HG03520 (cell line): ENCODE data around the gene DRC1.

Source experiments
- ATAC-seq: cut with Tn5 transposase; IDR thresholded peaks from one replicate; pipeline ENCODE4 v1.9.1; 2021; ENCODE audit warnings: mild to moderate bottlenecking, moderate library complexity; ENCODE audit not compliant: unreplicated experiment

DRC1 gene

DNA sequence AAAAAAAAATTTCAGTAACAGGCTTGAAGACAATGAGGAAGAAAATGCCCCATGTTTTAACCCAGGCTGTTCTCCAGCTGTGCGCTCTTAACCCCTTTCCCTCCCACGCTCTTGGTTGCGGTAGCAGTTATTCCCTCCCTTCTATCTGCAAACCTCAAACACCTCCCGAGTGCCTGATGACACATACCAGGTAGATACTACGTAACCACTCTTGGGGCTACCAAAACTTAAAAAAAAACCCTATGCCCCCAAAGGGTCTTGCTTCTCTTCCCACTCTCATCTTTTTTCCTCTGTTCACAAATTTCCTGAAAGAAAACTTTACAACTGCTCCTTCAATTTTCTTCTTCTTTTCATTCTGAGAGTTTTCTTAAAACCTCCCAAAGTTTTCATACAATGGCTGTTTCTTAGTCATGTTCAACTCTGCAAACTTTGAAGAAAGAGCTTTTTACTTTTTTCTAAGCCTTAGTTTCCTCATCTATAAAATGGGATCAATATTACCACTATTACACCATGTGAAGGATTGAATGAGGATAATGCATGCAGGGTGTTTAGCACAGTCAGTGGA, 4.9 kb upstream of the DRC1 start:
- ATAC-seq = no peak

DNA sequence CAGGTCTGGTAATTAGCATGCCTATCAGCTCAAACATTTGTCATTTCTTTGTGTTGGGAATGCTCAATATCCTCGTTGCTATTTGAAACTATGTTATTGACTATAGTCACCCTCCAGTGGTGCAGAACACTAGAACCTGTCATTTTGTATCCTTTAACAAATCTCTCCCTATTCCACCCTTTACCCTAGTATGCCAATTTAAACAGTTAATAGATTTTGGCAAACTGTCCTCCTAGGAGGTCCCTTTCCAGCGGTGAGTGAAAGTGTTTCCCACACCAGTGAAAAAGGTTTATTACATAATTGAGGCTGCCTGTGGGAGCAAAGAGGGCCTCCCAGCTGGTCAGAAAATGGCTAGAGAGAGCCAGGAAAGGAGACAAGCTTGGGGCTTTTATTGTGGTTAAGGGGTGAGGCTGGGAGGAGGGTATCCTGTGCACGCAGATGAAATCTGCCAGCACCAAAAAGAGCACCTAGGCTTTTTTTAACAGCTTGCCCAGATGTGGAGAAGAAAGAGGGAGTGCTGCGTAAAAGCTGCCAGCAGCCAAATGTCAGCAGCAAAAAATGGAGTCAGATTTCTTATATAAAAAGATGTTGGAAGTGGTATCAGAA, 1.8 kb upstream of the DRC1 start:
- ATAC-seq = no peak

DNA sequence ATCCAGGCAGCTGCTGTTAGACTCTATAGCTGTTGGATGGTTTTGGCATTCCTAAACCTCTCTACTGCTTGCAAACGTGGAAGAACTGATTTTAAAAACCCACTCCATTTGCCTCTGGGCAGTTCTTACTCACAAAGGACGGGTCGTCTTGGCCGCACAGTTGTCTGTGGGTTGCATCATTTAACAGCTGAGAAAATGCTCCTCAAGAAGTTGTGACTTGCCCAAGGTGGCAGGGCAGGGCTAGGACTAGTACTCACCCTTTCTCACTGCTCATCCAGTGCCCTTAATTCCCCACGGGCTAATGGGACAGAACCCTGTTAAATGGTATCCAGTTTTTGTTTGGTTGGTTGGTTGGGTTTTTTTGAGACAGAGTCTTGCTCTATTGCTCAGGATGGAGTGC, 997 bp upstream of the DRC1 start:
- no peak for ATAC-seq

- ATAC-seq = no peak
Observed at GRCh38 chr2:26407526-26407925, 5.8 kb downstream of the DRC1 start.

- no peak for ATAC-seq
Observed at GRCh38 chr2:26409785-26410184, 8.1 kb downstream of the DRC1 start.

DNA sequence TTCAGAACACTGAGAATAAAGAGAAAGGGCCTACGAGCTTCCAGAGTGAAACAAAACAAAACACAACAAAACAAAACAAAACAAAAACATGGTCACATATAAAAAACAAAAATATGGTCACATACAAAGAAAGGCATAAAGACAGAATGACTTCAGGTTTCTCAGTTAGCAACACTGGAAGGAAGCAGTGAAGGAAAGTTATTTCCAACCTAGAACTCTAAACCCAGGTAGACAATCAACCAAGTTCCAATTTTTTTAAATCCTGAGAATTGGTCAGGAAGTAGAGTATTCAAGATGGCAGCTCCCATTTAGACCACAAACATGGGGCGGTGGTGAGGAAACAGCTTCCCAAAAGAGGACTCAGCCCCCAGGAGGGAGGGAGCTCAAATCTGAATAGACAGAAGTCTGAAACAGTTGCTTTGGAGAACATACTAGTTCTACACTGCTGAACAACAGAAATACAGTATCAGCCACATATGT, 9.1 kb downstream of the DRC1 start:
- ATAC-seq = no peak

DNA sequence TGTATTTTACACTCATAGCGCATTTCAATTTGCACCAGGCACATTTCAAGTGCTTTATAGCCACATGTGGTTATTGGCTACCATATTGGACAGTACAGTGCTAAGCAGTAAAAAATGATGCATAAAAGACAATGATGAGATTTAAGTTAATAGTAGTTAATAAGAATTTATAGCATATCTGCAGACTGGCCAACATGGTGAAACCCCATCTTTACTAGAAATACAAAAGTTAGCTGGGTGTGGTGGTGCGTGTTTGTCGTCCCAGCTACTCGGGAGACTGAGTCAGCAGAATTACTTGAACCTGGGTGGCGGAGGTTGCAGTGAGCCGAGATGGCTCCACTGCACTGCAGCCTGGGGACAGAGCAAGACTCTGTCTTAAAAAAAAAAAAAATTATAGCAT, 9.7 kb downstream of the DRC1 start:
- no peak for ATAC-seq

DNA sequence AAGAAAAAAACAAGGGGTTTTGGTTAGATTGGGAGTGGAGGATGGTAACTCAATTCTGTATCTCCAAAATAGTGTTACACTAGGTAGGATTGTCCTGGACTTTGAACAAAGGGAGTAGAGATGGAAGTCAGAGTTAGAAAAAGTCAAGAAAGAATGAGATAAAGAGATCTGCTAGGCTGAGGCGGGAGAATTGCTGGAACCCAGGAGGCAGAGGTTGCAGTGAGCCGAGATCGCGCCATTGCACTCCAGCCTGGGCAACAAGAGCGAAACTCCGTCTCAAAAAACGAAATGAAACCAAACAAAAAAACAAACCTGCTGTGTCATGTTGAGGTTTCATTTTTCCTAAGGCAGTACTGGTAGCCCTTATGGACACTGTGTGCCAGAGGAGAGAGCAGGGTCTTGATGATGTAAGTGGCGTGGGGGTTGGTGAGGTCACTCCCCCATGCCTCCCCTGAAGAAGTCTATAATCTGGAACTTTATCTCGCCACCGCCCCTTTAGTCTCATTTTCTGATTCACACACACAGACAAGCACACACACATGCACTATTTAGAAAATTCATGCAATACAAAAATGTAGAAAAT, 10.5 kb downstream of the DRC1 start:
- ATAC-seq = peak; percentile 67

DNA sequence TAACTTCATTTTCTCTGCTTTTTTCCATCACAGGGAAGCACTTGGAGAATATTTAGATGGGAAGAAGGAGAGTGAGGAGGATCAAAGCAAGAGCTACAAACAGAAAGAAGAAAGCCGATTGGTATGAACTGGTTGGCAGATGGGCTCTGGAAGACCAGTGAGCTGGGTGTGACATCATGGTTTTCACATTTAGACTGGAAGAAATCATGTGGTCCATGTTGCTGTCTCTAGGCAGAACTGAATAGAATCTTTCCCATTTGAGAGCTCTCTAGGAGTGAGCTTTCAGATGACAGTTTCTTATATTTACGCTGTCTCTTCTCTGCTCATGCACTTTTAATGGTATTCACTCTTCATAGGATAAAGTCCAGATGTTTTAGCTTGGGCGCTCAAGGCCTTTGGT, 12.6 kb downstream of the DRC1 start:
- ATAC-seq = no peak

- no peak for ATAC-seq
Observed at GRCh38 chr2:26421961-26422360, 20.2 kb downstream of the DRC1 start.

DNA sequence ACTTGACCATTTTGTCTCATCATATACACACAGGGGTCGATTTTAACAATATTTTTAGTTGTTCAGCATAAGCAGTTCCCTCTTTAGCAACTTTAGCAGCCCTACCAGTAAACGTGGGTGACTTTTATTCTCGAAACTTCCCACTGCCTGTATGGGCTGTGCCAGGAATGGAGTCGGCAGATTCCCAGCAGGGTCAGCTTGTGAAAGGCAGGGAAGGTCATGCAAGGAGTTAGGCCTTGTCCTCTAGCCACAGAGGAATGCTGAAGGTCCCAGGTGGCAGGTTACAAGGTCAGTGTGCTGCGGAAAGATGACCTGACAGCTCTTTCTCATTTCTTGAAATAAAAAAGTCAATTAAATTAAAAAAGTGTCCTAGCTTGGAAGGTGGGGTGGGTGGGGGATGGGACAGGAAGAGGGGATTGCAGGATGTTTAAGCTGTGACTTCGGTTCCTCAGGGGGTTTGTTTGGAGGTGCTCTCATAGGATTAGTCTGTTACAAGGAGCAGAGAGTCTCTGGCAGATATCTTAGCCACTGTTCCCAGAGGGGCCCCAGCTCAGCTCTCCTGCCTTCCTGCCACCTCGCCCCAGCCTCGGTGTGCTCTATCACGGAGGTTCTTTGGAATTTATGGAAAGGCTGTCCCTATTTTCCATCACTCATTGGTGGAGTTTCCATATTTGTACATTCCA, 21.4 kb downstream of the DRC1 start:
- ATAC-seq = no peak

- no peak for ATAC-seq
Observed at GRCh38 chr2:26423750-26424149, 22.0 kb downstream of the DRC1 start.

DNA sequence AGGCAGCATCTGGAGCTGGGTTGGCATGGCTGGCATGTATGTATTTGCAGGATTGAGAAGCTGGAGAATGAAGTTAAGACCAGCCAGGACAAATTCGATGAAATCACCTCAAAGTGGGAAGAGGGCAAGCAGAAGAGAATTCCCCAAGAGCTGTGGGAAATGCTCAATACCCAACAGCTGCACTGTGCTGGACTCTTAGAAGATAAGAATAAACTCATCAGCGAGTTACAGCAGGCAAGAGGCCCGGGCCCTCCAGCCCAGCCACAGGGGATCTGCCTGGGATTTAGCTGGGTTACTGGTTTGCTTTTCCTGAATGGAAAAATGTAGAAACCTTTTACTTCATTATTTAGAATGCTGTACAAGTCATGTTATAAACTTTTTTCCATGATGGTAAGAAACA, 22.5 kb downstream of the DRC1 start:
- ATAC-seq = no peak

- ATAC-seq = no peak
Observed at GRCh38 chr2:26428846-26429245, 27.1 kb downstream of the DRC1 start.

DNA sequence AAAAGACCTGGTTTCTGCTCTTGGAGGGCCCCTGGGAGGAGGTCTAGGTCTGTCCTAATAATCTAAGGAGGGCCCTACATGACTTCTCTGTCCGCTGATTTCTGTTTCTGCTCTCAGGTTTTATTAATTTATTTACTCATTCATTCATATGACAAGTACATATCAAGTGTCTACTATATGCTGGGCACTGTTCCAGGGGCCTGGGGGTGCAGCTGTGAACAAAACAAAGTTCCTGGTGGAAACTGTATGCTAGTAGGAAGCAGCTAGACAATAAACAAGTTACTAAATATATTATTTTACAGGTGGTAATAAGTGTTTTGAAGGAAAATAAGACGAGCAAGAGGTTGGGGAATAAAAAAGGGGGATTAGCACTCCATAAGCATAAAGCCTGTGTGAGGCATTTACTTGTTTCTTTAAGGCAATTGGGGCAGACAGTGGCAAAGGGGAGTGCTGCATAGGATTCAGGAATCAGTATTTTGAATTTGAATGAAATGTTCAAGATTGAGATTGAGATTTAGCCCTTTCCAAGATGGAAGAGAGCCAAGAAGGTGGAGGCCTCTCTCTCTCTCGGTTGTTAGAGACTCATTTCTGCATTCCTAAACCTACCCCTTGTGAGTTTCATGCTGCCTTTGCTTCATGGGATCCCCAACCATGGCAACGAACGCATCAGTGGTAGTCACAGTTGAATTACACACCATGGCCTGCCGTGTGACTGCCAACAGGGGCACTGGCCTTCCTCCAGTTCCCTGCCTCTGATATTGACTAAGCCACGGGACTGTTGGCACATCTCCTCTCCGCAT, 28.3 kb downstream of the DRC1 start:
- ATAC-seq = no peak

DNA sequence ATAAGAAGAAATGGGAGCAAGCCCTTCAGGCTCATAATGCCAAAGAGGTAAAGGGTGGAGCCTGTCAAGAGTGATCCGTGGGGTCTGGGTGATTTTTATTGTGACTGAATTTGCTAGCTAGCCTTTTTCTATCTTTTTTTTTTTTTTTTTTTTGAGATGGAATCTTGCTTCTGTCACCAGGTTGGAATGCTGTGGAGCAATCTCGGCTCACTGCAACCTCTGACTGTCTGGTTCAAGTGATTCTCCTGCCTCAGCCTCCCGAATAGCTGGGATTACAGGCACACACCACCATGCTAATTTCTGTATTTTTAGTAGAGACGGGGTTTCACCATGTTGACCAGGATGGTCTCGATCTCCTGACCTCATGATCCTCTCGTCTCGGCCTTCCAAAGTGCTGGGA, 29.1 kb downstream of the DRC1 start:
- no peak for ATAC-seq

DNA sequence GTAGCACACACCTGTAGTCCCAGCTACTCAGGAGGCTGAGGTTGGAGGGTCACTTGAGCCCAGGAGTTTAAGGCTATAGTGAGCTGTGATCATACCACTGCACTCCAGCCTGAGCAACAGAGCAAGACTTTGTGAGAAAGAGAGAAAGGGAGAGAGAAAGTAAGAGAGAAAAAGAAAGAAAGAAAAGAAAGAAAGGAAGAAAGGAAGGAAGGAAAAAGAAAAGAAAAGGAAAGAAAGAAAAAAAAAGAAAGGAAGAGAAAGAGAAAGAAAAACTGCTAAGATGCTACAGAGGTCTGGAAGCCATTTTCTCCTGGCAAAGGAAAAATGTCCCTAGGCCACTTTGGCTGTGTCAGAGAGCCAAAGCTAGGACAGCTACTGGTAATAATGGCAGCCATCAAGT, 30.6 kb downstream of the DRC1 start:
- no peak for ATAC-seq

DNA sequence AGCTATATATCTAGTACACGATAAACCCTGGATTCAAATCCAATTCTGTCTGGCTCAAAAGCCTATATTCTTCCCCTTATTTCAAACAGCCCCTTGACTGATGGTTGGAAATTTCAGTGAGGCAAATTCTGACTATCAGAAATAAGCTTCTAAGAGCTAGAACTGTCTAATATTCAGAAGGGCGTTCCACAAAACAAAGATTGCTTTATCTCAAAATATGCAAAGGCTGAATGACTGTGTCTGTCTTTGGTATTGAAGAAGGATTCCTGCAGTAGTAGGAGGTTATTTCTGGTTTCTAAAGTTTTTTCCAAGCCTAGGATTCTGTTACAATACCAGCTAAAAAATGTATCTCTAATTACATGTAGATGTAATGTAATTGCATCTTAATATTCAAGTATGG, 31.1 kb downstream of the DRC1 start:
- no peak for ATAC-seq

DNA sequence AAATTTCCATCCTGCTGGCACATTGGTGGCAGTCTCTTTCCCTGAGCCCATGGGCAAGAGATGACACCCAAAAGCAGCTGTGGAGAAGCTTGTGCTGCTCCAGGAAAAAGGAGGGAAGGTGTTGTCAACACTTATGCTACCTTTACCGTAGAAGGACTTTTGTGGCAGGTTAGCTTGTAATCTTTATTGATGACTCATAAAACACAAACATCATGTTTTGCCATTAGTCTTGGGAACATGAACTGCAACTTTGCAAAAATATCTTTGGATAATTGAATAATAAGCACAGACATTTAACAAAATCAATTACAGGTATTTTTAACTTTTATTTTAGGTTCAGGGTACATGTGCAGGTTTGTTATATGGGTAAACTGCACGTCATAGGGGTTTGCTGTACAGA, 33.4 kb downstream of the DRC1 start:
- ATAC-seq = no peak

DNA sequence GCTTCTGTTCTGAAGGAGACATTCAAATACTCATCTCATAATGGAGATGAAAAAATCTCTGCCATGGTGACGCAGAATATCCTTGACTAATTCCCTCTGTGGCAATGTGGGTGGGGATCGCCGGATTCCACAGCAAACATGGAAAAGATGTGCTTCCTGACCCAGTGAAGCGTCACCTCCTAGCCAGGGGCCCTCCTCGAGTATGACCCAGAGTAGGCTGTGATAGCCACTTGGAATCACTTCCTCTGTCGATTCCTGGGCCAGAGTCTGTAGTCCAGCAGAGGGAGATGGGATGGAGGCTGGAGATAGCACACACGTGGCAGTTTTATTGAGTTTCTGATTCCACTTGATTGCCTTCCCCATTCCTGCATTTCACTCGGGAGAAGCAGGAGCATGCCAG, 36.8 kb downstream of the DRC1 start:
- no peak for ATAC-seq

DNA sequence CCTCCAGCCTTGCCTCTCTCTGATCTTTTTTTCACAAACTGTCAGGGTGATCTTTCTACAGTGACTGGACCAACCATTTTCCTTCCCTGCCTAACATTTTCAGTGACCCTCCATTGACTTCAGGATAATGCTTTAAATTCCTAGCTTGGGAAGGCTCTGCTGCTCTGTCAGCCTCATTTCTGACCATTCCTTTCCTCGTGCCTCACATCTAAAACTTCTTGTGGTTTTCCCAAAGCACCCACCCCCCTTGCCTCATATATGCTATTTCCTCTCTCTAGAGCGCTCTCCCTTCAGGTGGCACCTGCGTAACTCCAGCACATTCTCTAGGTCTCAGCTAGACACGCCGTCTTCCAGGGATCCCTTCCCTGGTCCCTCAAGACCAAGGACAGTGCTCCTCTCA, 37.2 kb downstream of the DRC1 start:
- ATAC-seq = no peak
